ENCODE measurements around the gene CENPW. TPM values are rescaled to one million over a fixed set of nuclear protein-coding genes. Genes with fewer than 3 reads are reported as not detected.

Gene CENPW
- total RNA-seq, 1 donor from 2014 or later, result 13.0 TPM

- Mint-ChIP-seq H3K36me3 (ENCODE audit: unreplicated experiment) (no peaks in the 10 kb centered on the region), H3K27me3 (ENCODE audit: unreplicated experiment) (no peaks in the 10 kb centered on the region), H3K27ac (ENCODE audit: unreplicated experiment) (no peak overlapping the region), H3K9me3 (ENCODE audit: unreplicated experiment) (no peaks in the 10 kb centered on the region), H3K4me1 (ENCODE audit: low read depth, unreplicated experiment) (no peaks in the 10 kb centered on the region), H3K4me3 (ENCODE audit: unreplicated experiment) (no peak overlapping the region)
- DNase-seq, result no peak
- no peak for TF ChIP-seq CTCF (IDR thresholded peaks at IDR 0.05; ENCODE audit: partially characterized antibody, unreplicated experiment)
Observed at GRCh38 chr6:126333729-126334128, 6.2 kb upstream of the CENPW start.

DNA sequence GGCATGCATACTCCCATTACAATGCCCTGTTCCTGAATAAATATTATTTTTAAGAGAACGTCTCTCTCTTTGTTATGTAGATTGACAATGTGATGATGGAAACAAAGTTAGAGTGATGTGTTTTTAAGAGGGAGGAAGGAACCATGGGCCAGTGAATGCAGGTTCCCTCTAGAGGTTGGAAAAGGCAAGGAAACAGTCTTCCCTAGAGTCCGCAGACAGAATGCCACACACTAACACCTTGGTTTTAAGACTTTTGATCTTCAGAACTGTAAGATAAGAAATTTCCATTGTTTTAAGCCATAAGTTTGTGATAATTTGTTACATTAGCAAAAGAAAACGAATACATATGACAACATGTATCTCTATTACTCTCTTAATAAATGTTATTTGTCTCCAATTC is 4.7 kb upstream of the CENPW start:
- Mint-ChIP-seq H3K9me3 (ENCODE audit: unreplicated experiment) (no peaks in the 10 kb centered on the region), H3K4me3 (ENCODE audit: unreplicated experiment) (no peak overlapping the region), H3K4me1 (ENCODE audit: low read depth, unreplicated experiment) (no peaks in the 10 kb centered on the region), H3K36me3 (ENCODE audit: unreplicated experiment) (no peaks in the 10 kb centered on the region), H3K27ac (ENCODE audit: unreplicated experiment) (no peak overlapping the region), H3K27me3 (ENCODE audit: unreplicated experiment) (no peaks in the 10 kb centered on the region)
- no peak for TF ChIP-seq CTCF (IDR thresholded peaks at IDR 0.05; ENCODE audit: partially characterized antibody, unreplicated experiment)
- no peak for DNase-seq

DNA sequence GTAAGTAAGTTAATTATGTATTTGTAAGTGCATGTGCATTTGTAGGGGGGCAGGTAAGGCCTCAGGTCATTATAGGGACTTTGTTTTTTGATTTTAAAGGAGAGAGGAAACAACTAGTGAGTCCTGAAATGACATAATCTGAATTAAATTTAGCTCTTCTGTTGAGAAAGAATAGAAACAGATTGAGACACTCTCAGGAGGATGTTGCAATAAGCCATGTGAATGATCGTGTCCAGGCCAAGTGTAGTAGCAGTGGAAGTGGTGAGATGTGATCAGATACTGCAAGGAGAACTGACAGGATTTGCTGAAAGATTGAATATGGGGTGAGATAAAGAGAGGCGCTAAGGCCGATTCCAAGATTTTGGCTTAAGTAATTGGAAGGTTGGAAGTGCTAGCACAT is 2.6 kb upstream of the CENPW start:
- Mint-ChIP-seq H3K27me3 (ENCODE audit: unreplicated experiment) (no peaks in the 10 kb centered on the region), H3K9me3 (ENCODE audit: unreplicated experiment) (no peaks in the 10 kb centered on the region), H3K4me1 (ENCODE audit: low read depth, unreplicated experiment) (peaks cover 7% of the 10 kb centered on the region), H3K4me3 (ENCODE audit: unreplicated experiment) (no peak overlapping the region), H3K27ac (ENCODE audit: unreplicated experiment) (no peak overlapping the region), H3K36me3 (ENCODE audit: unreplicated experiment) (no peaks in the 10 kb centered on the region)
- DNase-seq, result no peak
- no peak for TF ChIP-seq CTCF (IDR thresholded peaks at IDR 0.05; ENCODE audit: partially characterized antibody, unreplicated experiment)

GRCh38 chr6:126341126-126341525 is 1.2 kb downstream of the CENPW start:
- H3K4me3 Mint-ChIP-seq (ENCODE audit: unreplicated experiment), result peak overlapping the region; percentile 36
- no peak for TF ChIP-seq CTCF (IDR thresholded peaks at IDR 0.05; ENCODE audit: partially characterized antibody, unreplicated experiment)

DNA sequence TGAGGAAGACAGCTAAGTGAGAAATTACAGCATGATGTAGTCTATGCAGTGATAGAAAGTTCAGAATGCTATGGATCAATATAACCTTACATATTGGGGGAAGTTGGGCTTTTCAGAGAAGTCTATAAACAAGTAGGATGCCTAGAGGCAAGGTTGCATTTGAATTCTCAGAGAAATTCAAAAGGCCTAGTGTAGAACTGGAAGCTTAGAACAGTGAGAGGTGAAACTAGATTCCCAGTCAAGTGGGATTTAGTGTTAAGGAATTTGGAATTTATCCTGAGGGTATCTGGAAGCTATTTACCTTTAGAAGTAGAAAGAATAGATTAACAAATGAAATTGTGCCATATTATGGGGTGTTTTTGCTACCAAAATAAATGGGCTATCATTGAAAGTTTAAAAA is 4.3 kb downstream of the CENPW start:
- Mint-ChIP-seq H3K9me3 (ENCODE audit: unreplicated experiment) (no peaks in the 10 kb centered on the region), H3K36me3 (ENCODE audit: unreplicated experiment) (no peaks in the 10 kb centered on the region), H3K4me3 (ENCODE audit: unreplicated experiment) (no peak overlapping the region), H3K27ac (ENCODE audit: unreplicated experiment) (no peak overlapping the region), H3K27me3 (ENCODE audit: unreplicated experiment) (no peaks in the 10 kb centered on the region), H3K4me1 (ENCODE audit: low read depth, unreplicated experiment) (peaks cover 7% of the 10 kb centered on the region)
- no peak for TF ChIP-seq CTCF (IDR thresholded peaks at IDR 0.05; ENCODE audit: partially characterized antibody, unreplicated experiment)
- no peak for DNase-seq

More at GRCh38 chr6:126341126-126341525, 1.2 kb downstream of the CENPW start:
- no peak for DNase-seq
- no peaks in the 10 kb centered on the region for H3K36me3 Mint-ChIP-seq (ENCODE audit: unreplicated experiment)
- no peak overlapping the region for H3K27ac Mint-ChIP-seq (ENCODE audit: unreplicated experiment)
- no peaks in the 10 kb centered on the region for H3K27me3 Mint-ChIP-seq (ENCODE audit: unreplicated experiment)
- H3K4me1 Mint-ChIP-seq (ENCODE audit: low read depth, unreplicated experiment), result peaks cover 7% of the 10 kb centered on the region
- no peaks in the 10 kb centered on the region for H3K9me3 Mint-ChIP-seq (ENCODE audit: unreplicated experiment)
